WTC11 (cell line): ENCODE data around the gene NDUFS5. TPM values are rescaled to one million over a fixed set of nuclear protein-coding genes. Genes with fewer than 3 reads are reported as not detected.
A peak's percentile ranks its signal among the peaks of the same experiment; 100 is the strongest.

Experiments used
- ATAC-seq: fragments of 200-7000 bp; cut with Tn5 transposase; 2 replicates; pipeline ENCODE4 v1.10.0; 2021; ENCODE audit warnings: mild to moderate bottlenecking, moderate library complexity
- CTCF ChIA-PET: fragments of 300-600 bp; sonication (Branson Sonifier 250); formaldehyde crosslinking; loops from one replicate; lab custom pipeline; 2021; ENCODE audit warnings: antibody characterized with exemption; lab: Charles Lee
- POLR2A ChIA-PET: fragments of 350-600 bp; sonication (Branson Sonifier 250); formaldehyde crosslinking; loops from one replicate; lab custom pipeline; 2021; ENCODE audit warnings: antibody characterized with exemption; lab: Charles Lee
- DNase-seq: peaks from one replicate; pipeline ENCODE4 v3.0.0; 2021; ENCODE audit warnings: low spot score
- H3K27ac Mint-ChIP-seq: 2 replicates; pipeline ENCODE4 v1.8.0; 2021; ENCODE audit warnings: mixed read lengths
- H3K27me3 Mint-ChIP-seq: 2 replicates; pipeline ENCODE4 v1.8.0; 2021; ENCODE audit warnings: low read depth, mild to moderate bottlenecking, moderate library complexity, mixed read lengths
- H3K36me3 Mint-ChIP-seq: 2 replicates; pipeline ENCODE4 v1.8.0; 2021; ENCODE audit warnings: mixed read lengths
- H3K4me1 Mint-ChIP-seq: 2 replicates; pipeline ENCODE4 v1.8.0; 2022; ENCODE audit warnings: mixed read lengths
- H3K4me3 Mint-ChIP-seq: 2 replicates; pipeline ENCODE4 v1.8.0; 2021; ENCODE audit warnings: mild to moderate bottlenecking, moderate library complexity, mixed read lengths
- H3K9me3 Mint-ChIP-seq: 2 replicates; pipeline ENCODE4 v1.8.0; 2021; ENCODE audit warnings: mixed read lengths
- EMX1 ChIP-seq: fragments of 250-450 bp; sonication (Bioruptor Pico); IDR thresholded peaks from 2 replicates; pipeline ENCODE4 v1.8.0; 2021; ENCODE audit warnings: mild to moderate bottlenecking
- ESRRA ChIP-seq: sonication (generic); formaldehyde crosslinking; IDR thresholded peaks from 2 replicates; pipeline ENCODE4 v1.8.1; 2022; ENCODE audit warnings: mild to moderate bottlenecking, missing genetic modification reagents, borderline replicate concordance
- GRHL2 ChIP-seq: fragments of 250-450 bp; sonication (Bioruptor Pico); IDR thresholded peaks from 2 replicates; pipeline ENCODE4 v1.8.0; 2022; ENCODE audit warnings: mild to moderate bottlenecking, moderate library complexity; ENCODE audit not compliant: insufficient replicate concordance, severe bottlenecking
- GTF2I ChIP-seq: fragments of 250-450 bp; sonication (Bioruptor Pico); conservative IDR thresholded peaks from 2 replicates; pipeline ENCODE4 v1.4.0; 2021; ENCODE audit warnings: mild to moderate bottlenecking
- HMGA2 ChIP-seq: fragments of 250-450 bp; sonication (Bioruptor Pico); IDR thresholded peaks from 2 replicates; pipeline ENCODE4 v1.4.0; 2021; ENCODE audit warnings: mild to moderate bottlenecking, moderate library complexity
- NFATC4 ChIP-seq: fragments of 250-450 bp; sonication (Bioruptor Pico); IDR thresholded peaks from 2 replicates; pipeline ENCODE4 v1.9.0; 2021; ENCODE audit warnings: mild to moderate bottlenecking
- NFE2L1 ChIP-seq: sonication (generic); formaldehyde crosslinking; IDR thresholded peaks from 2 replicates; pipeline ENCODE4 v1.8.1; 2023; ENCODE audit warnings: missing genetic modification reagents
- NR1H2 ChIP-seq: sonication (generic); formaldehyde crosslinking; IDR thresholded peaks from 2 replicates; pipeline ENCODE4 v1.9.0; 2021; ENCODE audit warnings: mild to moderate bottlenecking, moderate library complexity, missing genetic modification reagents
- SMAD3 ChIP-seq: sonication (generic); formaldehyde crosslinking; IDR thresholded peaks from 2 replicates; pipeline ENCODE4 v1.8.0; 2022; ENCODE audit warnings: missing genetic modification reagents, mild to moderate bottlenecking, borderline replicate concordance
- ZNF121 ChIP-seq: sonication (generic); formaldehyde crosslinking; IDR thresholded peaks from 2 replicates; pipeline ENCODE4 v1.8.0; 2023; ENCODE audit warnings: missing genetic modification reagents
- ZNF232 ChIP-seq: sonication (generic); formaldehyde crosslinking; IDR thresholded peaks from 2 replicates; pipeline ENCODE4 v1.8.0; 2022; ENCODE audit warnings: mild to moderate bottlenecking, missing genetic modification reagents
- ZNF263 ChIP-seq: sonication (generic); formaldehyde crosslinking; IDR thresholded peaks from 2 replicates; pipeline ENCODE4 v1.8.1; 2022; ENCODE audit warnings: low read depth, mild to moderate bottlenecking, moderate library complexity, missing genetic modification reagents
- ZNF396 ChIP-seq: fragments of 250-450 bp; sonication (Bioruptor Pico); IDR thresholded peaks from 2 replicates; pipeline ENCODE4 v1.8.0; 2021; ENCODE audit warnings: mild to moderate bottlenecking, moderate library complexity, borderline replicate concordance
- ZNF416 ChIP-seq: fragments of 250-450 bp; sonication (Bioruptor Pico); IDR thresholded peaks from 2 replicates; pipeline ENCODE4 v1.9.0; 2021; ENCODE audit warnings: mild to moderate bottlenecking, inconsistent platforms
- total RNA-seq: library from RNA; stranded (reverse); gene quantifications from 3 replicates; pipeline ENCODE4 v1.2.3, GENCODE V29; 2021
- TF ChIP-seq, protein P1 (sequence below): fragments of 250-450 bp; sonication (Bioruptor Pico); IDR thresholded peaks from 2 replicates; pipeline ENCODE4 v1.9.0; 2021; ENCODE audit warnings: mild to moderate bottlenecking
- TF ChIP-seq, protein P2 (sequence below): fragments of 200-600 bp; IDR thresholded peaks from 2 replicates; pipeline ENCODE4 v1.8.0; 2022; ENCODE audit warnings: antibody characterized with exemption
- TF ChIP-seq, protein P3 (sequence below): sonication (generic); formaldehyde crosslinking; conservative IDR thresholded peaks from 2 replicates; pipeline ENCODE4 v1.8.1; 2022; ENCODE audit warnings: mild to moderate bottlenecking, missing genetic modification reagents
- TF ChIP-seq, protein P4 (sequence below): sonication (generic); formaldehyde crosslinking; IDR thresholded peaks from 2 replicates; pipeline ENCODE4 v1.8.1; 2023; ENCODE audit warnings: mild to moderate bottlenecking, missing genetic modification reagents

NDUFS5 gene
- total RNA-seq, 1 experiment from 2014 or later: 402 TPM

DNA sequence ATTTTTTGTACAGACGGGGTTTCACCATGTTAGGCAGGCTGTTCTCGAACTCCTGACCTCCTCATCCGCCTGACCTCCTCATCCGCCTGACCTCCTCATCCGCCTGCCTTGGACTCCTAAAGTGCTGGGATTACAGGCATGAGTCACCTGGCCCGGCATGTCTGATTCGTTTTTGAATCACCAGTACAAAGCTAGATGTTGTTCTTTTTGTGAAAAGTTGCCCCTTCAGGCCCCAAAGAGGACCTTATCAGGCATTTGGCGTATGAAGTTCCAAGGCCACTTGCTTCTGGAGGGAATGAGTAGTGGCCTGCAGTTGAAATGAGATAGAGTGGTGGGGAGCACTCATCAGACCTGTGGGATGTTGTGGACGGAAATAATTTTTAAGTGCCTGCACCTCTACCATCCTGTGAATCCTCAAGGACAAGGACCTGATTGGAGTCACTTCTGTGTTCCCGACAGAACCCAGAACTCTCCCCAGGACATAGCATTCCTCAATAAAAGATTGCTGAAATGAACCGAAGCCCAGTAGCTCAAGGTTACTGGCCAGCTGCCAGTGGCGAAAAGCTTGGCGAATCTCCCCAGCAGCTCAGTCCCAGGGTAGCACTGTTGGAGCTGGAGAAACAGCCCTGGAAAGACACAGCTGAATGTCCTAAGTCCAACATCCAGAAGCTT lies 50.1 kb downstream of the NDUFS5 start (continued):
- TF ChIP-seq, protein P1, sequence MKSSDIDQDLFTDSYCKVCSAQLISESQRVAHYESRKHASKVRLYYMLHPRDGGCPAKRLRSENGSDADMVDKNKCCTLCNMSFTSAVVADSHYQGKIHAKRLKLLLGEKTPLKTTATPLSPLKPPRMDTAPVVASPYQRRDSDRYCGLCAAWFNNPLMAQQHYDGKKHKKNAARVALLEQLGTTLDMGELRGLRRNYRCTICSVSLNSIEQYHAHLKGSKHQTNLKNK (CRISPR knock-in tag): no peak
- TF ChIP-seq NR1H2 (CRISPR knock-in tag): no peak

DNA sequence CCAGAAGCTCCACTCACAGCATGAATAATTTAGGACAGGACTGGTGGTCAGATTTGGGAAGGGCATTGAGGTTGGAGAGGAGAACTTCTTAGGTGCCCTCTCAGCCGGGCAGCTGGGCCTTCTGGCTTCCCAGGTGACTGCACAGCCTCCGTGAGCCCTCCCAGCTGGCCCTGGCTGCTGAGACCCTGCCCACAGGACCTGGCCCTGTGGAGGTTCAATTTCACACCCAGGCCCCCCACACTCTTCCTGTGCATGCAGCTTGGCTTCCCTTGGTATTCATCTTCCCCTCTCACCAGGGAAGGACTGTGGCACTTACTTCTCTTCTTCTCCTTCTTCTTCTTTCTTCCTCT lies 50.6 kb downstream of the NDUFS5 start:
- H3K27ac Mint-ChIP-seq: no peak overlapping the region
- peaks cover 4% of the 10 kb centered on the region for H3K4me1 Mint-ChIP-seq
- H3K27me3 Mint-ChIP-seq: peaks cover 18% of the 10 kb centered on the region

DNA sequence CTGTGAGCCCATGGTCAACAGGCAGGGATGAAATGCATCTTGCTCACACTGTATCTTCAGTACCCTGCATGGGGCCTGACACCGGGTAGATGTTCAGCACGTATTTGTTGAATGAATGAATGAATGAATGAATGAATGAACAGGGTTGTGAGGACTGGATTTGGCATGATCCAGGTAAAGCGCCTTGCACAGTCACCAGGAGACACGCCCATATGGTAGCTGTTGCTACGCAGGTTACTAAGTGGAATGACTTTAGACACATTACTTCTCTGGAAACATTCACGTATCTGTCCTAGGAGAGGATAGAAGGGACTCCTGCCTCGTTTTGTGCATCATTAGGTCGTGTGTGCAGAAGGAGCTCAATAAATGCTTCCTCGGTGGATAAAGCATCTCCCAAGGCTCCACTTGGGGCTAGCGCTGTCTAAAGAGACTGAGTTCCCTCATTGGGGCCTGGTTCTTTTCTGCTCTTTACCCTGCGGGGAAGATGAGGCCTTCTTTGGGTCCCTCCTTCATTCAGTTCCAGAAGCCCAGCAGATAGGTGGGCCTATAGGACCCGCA lies 54.2 kb downstream of the NDUFS5 start:
- Mint-ChIP-seq H3K9me3 (no peaks in the 10 kb centered on the region), H3K4me3 (peak overlapping the region; percentile 78), H3K4me1 (peaks cover 12% of the 10 kb centered on the region), H3K36me3 (no peaks in the 10 kb centered on the region), H3K27ac (peak overlapping the region; percentile 70; the same call in 1 of the 2 replicates), H3K27me3 (peaks cover 34% of the 10 kb centered on the region)
- no peak for ATAC-seq
- ChIA-PET POLR2A (interaction anchor here (0.5 to 1.3 kb wide), 4 partner anchors 12 to 202 kb away, joined by 3 to 6 read pairs (median 4); partner anchors contain the start of gene NDUFS5), CTCF (interaction anchor here (0.6 to 4.5 kb wide), 17 partner anchors 11 to 331 kb away, joined by 3 to 38 read pairs (median 4); partner anchors contain the start of gene NDUFS5)
- DNase-seq: no peak
- TF ChIP-seq NFATC4 (CRISPR knock-in tag): no peak
- TF ChIP-seq NFE2L1 (CRISPR knock-in tag): no peak
- no peak for TF ChIP-seq SMAD3 (CRISPR knock-in tag)
- TF ChIP-seq, protein P2, sequence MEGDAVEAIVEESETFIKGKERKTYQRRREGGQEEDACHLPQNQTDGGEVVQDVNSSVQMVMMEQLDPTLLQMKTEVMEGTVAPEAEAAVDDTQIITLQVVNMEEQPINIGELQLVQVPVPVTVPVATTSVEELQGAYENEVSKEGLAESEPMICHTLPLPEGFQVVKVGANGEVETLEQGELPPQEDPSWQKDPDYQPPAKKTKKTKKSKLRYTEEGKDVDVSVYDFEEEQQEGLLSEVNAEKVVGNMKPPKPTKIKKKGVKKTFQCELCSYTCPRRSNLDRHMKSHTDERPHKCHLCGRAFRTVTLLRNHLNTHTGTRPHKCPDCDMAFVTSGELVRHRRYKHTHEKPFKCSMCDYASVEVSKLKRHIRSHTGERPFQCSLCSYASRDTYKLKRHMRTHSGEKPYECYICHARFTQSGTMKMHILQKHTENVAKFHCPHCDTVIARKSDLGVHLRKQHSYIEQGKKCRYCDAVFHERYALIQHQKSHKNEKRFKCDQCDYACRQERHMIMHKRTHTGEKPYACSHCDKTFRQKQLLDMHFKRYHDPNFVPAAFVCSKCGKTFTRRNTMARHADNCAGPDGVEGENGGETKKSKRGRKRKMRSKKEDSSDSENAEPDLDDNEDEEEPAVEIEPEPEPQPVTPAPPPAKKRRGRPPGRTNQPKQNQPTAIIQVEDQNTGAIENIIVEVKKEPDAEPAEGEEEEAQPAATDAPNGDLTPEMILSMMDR: no peak

More for the DNA sequence above, 50.6 kb downstream of the NDUFS5 start:
- ATAC-seq (no peak), DNase-seq (no peak)
- ChIA-PET POLR2A (no interaction called here), CTCF (interaction anchor here (0.9 to 1.9 kb wide), 2 partner anchors 13 to 15 kb away, joined by 3 to 4 read pairs; no protein-coding TSS in a partner anchor)
- Mint-ChIP-seq H3K9me3 (peaks cover 3% of the 10 kb centered on the region), H3K4me3 (no peak overlapping the region), H3K36me3 (peaks cover 2% of the 10 kb centered on the region)
- TF ChIP-seq HMGA2 (no peak), ZNF263 (CRISPR knock-in tag) (no peak), GRHL2 (CRISPR knock-in tag) (no peak), EMX1 (CRISPR knock-in tag) (no peak), GTF2I (no peak), ESRRA (no peak), ZNF396 (no peak), ZNF232 (no peak), ZNF121 (CRISPR knock-in tag) (no peak), ZNF416 (CRISPR knock-in tag) (no peak)
- TF ChIP-seq, protein P3, sequence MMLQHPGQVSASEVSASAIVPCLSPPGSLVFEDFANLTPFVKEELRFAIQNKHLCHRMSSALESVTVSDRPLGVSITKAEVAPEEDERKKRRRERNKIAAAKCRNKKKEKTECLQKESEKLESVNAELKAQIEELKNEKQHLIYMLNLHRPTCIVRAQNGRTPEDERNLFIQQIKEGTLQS (CRISPR knock-in tag): no peak
- TF ChIP-seq, protein P4, sequence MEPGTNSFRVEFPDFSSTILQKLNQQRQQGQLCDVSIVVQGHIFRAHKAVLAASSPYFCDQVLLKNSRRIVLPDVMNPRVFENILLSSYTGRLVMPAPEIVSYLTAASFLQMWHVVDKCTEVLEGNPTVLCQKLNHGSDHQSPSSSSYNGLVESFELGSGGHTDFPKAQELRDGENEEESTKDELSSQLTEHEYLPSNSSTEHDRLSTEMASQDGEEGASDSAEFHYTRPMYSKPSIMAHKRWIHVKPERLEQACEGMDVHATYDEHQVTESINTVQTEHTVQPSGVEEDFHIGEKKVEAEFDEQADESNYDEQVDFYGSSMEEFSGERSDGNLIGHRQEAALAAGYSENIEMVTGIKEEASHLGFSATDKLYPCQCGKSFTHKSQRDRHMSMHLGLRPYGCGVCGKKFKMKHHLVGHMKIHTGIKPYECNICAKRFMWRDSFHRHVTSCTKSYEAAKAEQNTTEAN: no peak
